K562 (cell line): ENCODE measurements around the gene FGFRL1. TPM values are rescaled to one million over a fixed set of nuclear protein-coding genes. Genes with fewer than 3 reads are reported as not detected.

Experiments
- ARNT ChIP-seq, 2 experiments: fragments of 450-650 bp; IDR thresholded peaks; 2 replicates each; pipeline ENCODE4 v1.6.1; 2016; ENCODE audit warnings: mild to moderate bottlenecking in 1 of 2
- DPF2 ChIP-seq: fragments of 450-650 bp; IDR thresholded peaks from 2 replicates; pipeline ENCODE4 v1.6.1; 2016
- ESRRA ChIP-seq: fragments of 450-650 bp; IDR thresholded peaks from 2 replicates; pipeline ENCODE4 v1.6.1; 2014; ENCODE audit warnings: low read depth, mild to moderate bottlenecking, moderate library complexity, borderline replicate concordance
- FOXK1 ChIP-seq: sonication (generic); formaldehyde crosslinking; IDR thresholded peaks from 2 replicates; pipeline ENCODE4 v1.8.0; 2022; ENCODE audit warnings: missing genetic modification reagents, mild to moderate bottlenecking, borderline replicate concordance
- HDAC8 ChIP-seq: fragments of 450-650 bp; IDR thresholded peaks from 2 replicates; pipeline ENCODE4 v1.6.1; 2016; ENCODE audit warnings: mild to moderate bottlenecking, missing genetic modification characterization, moderate library complexity, missing compliant biosample characterization
- PRPF4 ChIP-seq: fragments of 200-400 bp; formaldehyde crosslinking; IDR thresholded peaks from one replicate; pipeline ENCODE4 v1.6.1; 2017; ENCODE audit warnings: low read length, low read depth, mild to moderate bottlenecking; ENCODE audit not compliant: insufficient read depth, poor library complexity, severe bottlenecking
- PURB ChIP-seq: sonication (generic); formaldehyde crosslinking; IDR thresholded peaks from 2 replicates; pipeline ENCODE4 v1.9.0; 2021; ENCODE audit warnings: low read depth, mild to moderate bottlenecking, missing genetic modification reagents
- SAP30 ChIP-seq: fragments of 200-600 bp; sonication (generic); IDR thresholded peaks from 2 replicates; pipeline ENCODE4 v1.6.1; 2012; ENCODE audit warnings: borderline replicate concordance, low read depth, mild to moderate bottlenecking, moderate library complexity, low read length, control low read depth, inconsistent platforms; ENCODE audit not compliant: insufficient read depth, poor library complexity, severe bottlenecking
- ZNF23 ChIP-seq: fragments of 250-450 bp; sonication (Bioruptor Pico); IDR thresholded peaks from 2 replicates; pipeline ENCODE4 v1.4.0; 2020; ENCODE audit warnings: mild to moderate bottlenecking
- ZNF253 ChIP-seq: fragments of 250-450 bp; sonication (Bioruptor Pico); conservative IDR thresholded peaks from 2 replicates; pipeline ENCODE4 v1.6.1; 2021; ENCODE audit warnings: mild to moderate bottlenecking
- ZNF586 ChIP-seq: fragments of 450-650 bp; formaldehyde crosslinking; conservative IDR thresholded peaks from 2 replicates; pipeline ENCODE4 v1.4.0; 2020; ENCODE audit warnings: mild to moderate bottlenecking, moderate library complexity
- polyA plus RNA-seq, 8 experiments: library from polyadenylated mRNA; depleted of rRNA in 4 of 8; stranded (reverse) in 5 of 8; unstranded in 3 of 8; fragments of >200 nt; fragmentation: Nextera tagmentation in 2 of 8; fragmentation: Illumina TruSeq in 1 of 8; extraction: Ambion mirVana in 2 of 8; extraction: Trizol in 1 of 8; gene quantifications; 2 replicates each; pipeline versions ENCODE4 v1.2.1 to v1.2.3, GENCODE V29; 2011 to 2014; ENCODE audit warnings: inconsistent platforms in 1 of 8, missing spikeins in 1 of 8
- total RNA-seq, 7 experiments: library from RNA; depleted of rRNA in 6 of 7; stranded (reverse); fragments of >200 nt in 6 of 7; fragmentation: Illumina TruSeq in 2 of 7; extraction: Trizol in 2 of 7; gene quantifications; 2 replicates each; pipeline versions ENCODE4 v1.2.1 to v1.2.3, GENCODE V29; 2011 to 2021; ENCODE audit warnings: low replicate concordance in 1 of 7
- TF ChIP-seq, protein P1 (sequence below), 2 experiments: fragments of 150-350 bp in 1 of 2; IDR thresholded peaks; 2 replicates each; pipeline ENCODE4 v1.6.1; 2012 to 2016; ENCODE audit warnings: low read depth in 2 of 2, low read length in 2 of 2, mild to moderate bottlenecking in 1 of 2, moderate library complexity in 1 of 2
- TF ChIP-seq, protein P2 (sequence below), 3 experiments: IDR thresholded peaks in 2 of 3; conservative IDR thresholded peaks in 1 of 3; 2 replicates each; pipeline ENCODE4 v1.5.1; 2011 to 2012; ENCODE audit warnings: low read length in 3 of 3, mild to moderate bottlenecking in 3 of 3, control low read depth in 2 of 3, improper control_type of control experiment in 1 of 3, inconsistent platforms in 1 of 3, low read depth in 1 of 3, mixed read lengths in 1 of 3, moderate library complexity in 1 of 3; ENCODE audit not compliant: insufficient read depth in 2 of 3
- TF ChIP-seq, protein P3 (sequence below): fragments of 250-450 bp; sonication (Bioruptor Pico); IDR thresholded peaks from 2 replicates; pipeline ENCODE4 v1.5.0; 2020; ENCODE audit warnings: mild to moderate bottlenecking
- TF ChIP-seq, protein P4 (sequence below): fragments of 250-450 bp; sonication (Bioruptor Pico); IDR thresholded peaks from 2 replicates; pipeline ENCODE4 v1.4.0; 2020; ENCODE audit warnings: mild to moderate bottlenecking, moderate library complexity
- TF ChIP-seq, protein P5 (sequence below): fragments of 250-450 bp; sonication (Bioruptor Pico); IDR thresholded peaks from 2 replicates; pipeline ENCODE4 v1.8.0; 2022; ENCODE audit warnings: moderate library complexity, mild to moderate bottlenecking, inconsistent platforms

Gene FGFRL1
- total and polyA plus RNA-seq, 9 of the 15 experiments (the other 6 are each of a cell fraction or from before 2014, with no cell fraction given) = 0.34 to 49.9 (median 14.6) TPM

DNA sequence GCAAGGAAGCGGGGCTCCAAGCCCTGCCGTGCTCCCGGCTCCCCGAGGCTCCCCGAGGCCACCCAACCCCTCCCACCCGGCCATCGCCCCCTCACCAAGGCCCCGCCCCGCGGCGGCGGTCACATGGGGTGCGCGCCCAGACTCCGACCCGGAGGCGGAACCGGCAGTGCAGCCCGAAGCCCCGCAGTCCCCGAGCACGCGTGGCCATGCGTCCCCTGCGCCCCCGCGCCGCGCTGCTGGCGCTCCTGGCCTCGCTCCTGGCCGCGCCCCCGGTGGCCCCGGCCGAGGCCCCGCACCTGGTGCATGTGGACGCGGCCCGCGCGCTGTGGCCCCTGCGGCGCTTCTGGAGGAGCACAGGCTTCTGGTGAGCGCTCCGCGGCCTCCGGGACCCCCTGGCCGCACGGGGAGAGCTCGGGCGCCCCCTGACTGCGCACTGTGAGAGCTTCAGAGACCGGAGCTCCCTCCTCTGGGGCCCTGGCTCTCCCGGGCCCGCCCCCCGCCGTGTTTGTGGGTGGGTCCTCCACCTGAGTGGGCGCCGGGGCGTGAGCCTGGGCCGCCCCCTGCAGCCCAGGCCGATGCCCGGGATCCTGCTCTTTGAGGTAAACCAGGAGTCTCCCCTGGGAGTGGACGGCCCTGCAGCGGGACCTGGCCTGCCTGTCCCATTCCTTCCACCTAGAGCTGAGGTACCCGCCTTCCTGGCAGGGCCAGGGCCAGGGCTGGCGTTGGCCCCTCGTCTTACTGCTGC, 24.4 kb upstream of the FGFRL1 start, which contains the start of gene IDUA (continued):
- TF ChIP-seq, protein P1, sequence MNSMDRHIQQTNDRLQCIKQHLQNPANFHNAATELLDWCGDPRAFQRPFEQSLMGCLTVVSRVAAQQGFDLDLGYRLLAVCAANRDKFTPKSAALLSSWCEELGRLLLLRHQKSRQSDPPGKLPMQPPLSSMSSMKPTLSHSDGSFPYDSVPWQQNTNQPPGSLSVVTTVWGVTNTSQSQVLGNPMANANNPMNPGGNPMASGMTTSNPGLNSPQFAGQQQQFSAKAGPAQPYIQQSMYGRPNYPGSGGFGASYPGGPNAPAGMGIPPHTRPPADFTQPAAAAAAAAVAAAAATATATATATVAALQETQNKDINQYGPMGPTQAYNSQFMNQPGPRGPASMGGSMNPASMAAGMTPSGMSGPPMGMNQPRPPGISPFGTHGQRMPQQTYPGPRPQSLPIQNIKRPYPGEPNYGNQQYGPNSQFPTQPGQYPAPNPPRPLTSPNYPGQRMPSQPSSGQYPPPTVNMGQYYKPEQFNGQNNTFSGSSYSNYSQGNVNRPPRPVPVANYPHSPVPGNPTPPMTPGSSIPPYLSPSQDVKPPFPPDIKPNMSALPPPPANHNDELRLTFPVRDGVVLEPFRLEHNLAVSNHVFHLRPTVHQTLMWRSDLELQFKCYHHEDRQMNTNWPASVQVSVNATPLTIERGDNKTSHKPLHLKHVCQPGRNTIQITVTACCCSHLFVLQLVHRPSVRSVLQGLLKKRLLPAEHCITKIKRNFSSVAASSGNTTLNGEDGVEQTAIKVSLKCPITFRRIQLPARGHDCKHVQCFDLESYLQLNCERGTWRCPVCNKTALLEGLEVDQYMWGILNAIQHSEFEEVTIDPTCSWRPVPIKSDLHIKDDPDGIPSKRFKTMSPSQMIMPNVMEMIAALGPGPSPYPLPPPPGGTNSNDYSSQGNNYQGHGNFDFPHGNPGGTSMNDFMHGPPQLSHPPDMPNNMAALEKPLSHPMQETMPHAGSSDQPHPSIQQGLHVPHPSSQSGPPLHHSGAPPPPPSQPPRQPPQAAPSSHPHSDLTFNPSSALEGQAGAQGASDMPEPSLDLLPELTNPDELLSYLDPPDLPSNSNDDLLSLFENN (IDR thresholded peaks at IDR 0.05; ENCODE audit: low read depth in 2 of 2, low read length in 2 of 2) = 0 out of 4 replicates have a peak, but pooled peaks of 1 of the 2 experiments have one; percentile 13
- TF ChIP-seq ZNF586 = no peak
- TF ChIP-seq, protein P2, sequence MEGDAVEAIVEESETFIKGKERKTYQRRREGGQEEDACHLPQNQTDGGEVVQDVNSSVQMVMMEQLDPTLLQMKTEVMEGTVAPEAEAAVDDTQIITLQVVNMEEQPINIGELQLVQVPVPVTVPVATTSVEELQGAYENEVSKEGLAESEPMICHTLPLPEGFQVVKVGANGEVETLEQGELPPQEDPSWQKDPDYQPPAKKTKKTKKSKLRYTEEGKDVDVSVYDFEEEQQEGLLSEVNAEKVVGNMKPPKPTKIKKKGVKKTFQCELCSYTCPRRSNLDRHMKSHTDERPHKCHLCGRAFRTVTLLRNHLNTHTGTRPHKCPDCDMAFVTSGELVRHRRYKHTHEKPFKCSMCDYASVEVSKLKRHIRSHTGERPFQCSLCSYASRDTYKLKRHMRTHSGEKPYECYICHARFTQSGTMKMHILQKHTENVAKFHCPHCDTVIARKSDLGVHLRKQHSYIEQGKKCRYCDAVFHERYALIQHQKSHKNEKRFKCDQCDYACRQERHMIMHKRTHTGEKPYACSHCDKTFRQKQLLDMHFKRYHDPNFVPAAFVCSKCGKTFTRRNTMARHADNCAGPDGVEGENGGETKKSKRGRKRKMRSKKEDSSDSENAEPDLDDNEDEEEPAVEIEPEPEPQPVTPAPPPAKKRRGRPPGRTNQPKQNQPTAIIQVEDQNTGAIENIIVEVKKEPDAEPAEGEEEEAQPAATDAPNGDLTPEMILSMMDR (IDR thresholded peaks at IDR 0.05 in 2 of 3, conservative IDR thresholded peaks at IDR 0.05 in 1 of 3; ENCODE audit: insufficient read depth in 2 of 3, low read depth in 1 of 3, low read length in 3 of 3) = peak; percentile 65 to 90 (median 83)
- TF ChIP-seq, protein P3, sequence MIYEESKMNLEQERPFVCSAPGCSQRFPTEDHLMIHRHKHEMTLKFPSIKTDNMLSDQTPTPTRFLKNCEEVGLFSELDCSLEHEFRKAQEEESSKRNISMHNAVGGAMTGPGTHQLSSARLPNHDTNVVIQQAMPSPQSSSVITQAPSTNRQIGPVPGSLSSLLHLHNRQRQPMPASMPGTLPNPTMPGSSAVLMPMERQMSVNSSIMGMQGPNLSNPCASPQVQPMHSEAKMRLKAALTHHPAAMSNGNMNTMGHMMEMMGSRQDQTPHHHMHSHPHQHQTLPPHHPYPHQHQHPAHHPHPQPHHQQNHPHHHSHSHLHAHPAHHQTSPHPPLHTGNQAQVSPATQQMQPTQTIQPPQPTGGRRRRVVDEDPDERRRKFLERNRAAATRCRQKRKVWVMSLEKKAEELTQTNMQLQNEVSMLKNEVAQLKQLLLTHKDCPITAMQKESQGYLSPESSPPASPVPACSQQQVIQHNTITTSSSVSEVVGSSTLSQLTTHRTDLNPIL (CRISPR knock-in tag) = no peak
- no peak for TF ChIP-seq ARNT (IDR thresholded peaks at IDR 0.05)
- TF ChIP-seq ZNF23 (CRISPR knock-in tag) = no peak
- TF ChIP-seq DPF2 = no peak
- TF ChIP-seq, protein P4, sequence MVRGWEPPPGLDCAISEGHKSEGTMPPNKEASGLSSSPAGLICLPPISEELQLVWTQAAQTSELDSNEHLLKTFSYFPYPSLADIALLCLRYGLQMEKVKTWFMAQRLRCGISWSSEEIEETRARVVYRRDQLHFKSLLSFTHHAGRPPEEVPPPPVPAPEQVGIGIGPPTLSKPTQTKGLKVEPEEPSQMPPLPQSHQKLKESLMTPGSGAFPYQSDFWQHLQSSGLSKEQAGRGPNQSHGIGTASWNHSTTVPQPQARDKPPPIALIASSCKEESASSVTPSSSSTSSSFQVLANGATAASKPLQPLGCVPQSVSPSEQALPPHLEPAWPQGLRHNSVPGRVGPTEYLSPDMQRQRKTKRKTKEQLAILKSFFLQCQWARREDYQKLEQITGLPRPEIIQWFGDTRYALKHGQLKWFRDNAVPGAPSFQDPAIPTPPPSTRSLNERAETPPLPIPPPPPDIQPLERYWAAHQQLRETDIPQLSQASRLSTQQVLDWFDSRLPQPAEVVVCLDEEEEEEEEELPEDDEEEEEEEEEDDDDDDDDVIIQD (CRISPR knock-in tag) = no peak
- TF ChIP-seq SAP30 = peak; percentile 82
- TF ChIP-seq, protein P5, sequence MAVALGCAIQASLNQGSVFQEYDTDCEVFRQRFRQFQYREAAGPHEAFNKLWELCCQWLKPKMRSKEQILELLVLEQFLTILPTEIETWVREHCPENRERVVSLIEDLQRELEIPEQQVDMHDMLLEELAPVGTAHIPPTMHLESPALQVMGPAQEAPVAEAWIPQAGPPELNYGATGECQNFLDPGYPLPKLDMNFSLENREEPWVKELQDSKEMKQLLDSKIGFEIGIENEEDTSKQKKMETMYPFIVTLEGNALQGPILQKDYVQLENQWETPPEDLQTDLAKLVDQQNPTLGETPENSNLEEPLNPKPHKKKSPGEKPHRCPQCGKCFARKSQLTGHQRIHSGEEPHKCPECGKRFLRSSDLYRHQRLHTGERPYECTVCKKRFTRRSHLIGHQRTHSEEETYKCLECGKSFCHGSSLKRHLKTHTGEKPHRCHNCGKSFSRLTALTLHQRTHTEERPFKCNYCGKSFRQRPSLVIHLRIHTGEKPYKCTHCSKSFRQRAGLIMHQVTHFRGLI (CRISPR knock-in tag) = no peak
- TF ChIP-seq HDAC8 = no peak
- peak; percentile 29; the same call in 1 of the 2 replicates for TF ChIP-seq ESRRA
- TF ChIP-seq PRPF4 = no peak
- no peak for TF ChIP-seq ZNF253 (CRISPR knock-in tag)
- TF ChIP-seq PURB (CRISPR knock-in tag) = no peak
- 0 out of 2 replicates have a peak, but pooled peaks have one; percentile 66 for TF ChIP-seq FOXK1 (CRISPR knock-in tag)
